Measurements from ENCODE around the gene RNU6-9. TPM values are rescaled to one million over a fixed set of nuclear protein-coding genes. Genes with fewer than 3 reads are reported as not detected.
A peak's percentile ranks its signal among the peaks of the same experiment; 100 is the strongest.
"Not testable (repeated sequence)": the region's sequence is repeated elsewhere in the genome, so short reads cannot be mapped to it uniquely, and the experiment has no call there.

RNU6-9 gene
- not detected for polyA plus RNA-seq (ENCODE audit: insufficient read length in 4 of 4)

GRCh38 chr19:892894-893689, at the start of gene RNU6-9, which contains the start of gene MED16:
TSS of gene RNU6-9 (plus strand) at chr19:893484.
TSS of gene MED16 (minus strand) at chr19:893187. CDS start at chr19:891131, 2,056 bp downstream.
- peak; percentile 85 to 94 (median 90) for DNase-seq (ENCODE audit: low read depth in 4 of 4, low spot score in 3 of 4)

DNA sequence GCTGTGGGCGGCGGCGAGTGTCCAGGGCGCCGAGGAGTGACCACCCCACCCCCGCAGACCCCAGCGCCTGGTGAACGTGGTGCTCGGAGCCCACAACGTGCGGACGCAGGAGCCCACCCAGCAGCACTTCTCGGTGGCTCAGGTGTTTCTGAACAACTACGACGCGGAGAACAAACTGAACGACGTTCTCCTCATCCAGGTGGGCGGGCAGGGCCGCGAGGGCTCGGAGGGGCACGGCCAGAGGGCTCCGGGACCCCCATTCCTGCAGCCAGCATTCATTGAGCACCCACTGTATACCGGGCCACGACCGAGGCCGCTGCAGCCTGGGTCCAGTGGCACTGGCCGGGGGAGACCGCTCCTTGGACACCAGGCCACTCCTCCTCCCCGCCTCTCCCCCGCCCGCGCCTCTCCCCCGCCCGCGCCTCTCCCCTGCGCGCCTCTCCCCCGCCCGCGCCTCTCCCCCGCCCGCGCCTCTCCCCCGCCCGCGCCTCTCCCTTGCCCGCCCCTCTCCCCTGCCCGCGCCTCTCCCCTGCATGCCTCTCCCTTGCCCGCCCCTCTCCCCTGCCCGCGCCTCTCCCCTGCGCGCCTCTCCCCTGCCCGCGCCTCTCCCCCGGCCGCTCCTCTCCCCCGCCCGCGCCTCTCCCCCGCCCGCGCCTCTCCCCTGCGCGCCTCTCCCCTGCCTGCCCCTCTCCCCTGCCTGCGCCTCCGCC, 49.3 kb upstream of the RNU6-9 start:
- no peak for DNase-seq (ENCODE audit: low read depth in 4 of 4, low spot score in 3 of 4)

GRCh38 chr19:844546-844971, 48.7 kb upstream of the RNU6-9 start:
- DNase-seq (ENCODE audit: low read depth in 4 of 4, low spot score in 3 of 4) = no peak

GRCh38 chr19:845707-846521, 47.4 kb upstream of the RNU6-9 start:
- DNase-seq (ENCODE audit: low read depth in 4 of 4, low spot score in 3 of 4) = no peak

- DNase-seq (ENCODE audit: low read depth in 4 of 4, low spot score in 3 of 4) = no peak
Measured at GRCh38 chr19:848386-848921, 44.8 kb upstream of the RNU6-9 start.

DNA sequence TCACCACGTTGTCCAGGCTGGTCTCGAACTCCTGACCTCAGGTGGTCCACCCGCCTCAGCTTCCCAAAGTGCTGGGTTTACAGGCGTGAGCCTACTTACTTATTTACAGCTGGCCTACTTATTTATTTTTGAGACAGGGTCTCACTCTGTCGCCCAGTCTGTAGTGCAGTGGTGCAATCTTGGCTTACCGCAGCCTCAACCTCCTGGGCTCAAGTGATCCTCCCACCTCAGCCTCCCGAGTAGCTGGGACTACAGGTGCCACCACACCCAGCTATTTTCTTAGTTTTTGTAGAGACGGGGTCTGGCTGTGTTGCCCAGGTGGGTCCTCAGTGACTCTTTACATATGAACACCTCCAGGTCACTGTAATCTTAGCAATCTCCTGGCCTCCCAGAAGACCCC, 44.1 kb upstream of the RNU6-9 start:
- not testable (repeated sequence) for DNase-seq (ENCODE audit: low read depth in 4 of 4, low spot score in 3 of 4)

DNA sequence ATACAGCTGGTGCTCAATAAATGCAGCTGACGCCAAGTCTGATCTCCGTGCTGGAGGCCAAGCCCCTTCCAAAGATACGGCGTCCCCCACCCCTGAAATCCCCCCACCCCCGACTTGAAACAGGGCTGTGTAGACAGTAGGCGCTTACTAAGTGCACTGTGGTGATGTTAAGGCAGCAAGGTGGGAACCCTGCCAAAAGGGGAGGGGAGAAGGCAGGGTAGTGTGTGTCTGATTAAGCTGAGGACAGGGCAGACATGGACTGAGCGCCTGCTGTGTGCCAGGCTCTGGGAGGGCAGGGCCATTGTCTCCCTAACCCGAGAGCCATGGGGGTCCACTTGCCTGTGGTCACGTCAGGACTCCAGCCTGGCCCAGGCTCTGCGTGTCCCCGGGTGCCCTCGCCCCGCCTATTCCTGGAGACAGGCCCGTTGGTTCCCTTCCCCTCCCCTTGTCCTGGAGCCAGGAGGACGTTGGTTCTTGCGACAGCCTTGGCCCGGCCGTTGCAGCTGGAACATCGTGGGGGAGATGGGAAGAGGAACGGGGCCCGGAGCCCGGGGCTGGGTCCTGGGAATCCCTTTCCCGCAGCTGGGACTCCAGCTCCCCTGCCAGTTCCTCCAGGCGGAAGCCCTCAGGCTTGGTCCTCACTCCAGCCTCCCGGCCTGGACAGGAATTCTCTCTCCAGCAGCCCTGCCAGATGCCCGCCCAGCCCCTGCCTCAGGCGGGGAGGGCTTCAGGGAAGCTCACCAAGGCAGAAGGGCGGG, 42.9 kb upstream of the RNU6-9 start:
- peak in 1 of 4 donors; percentile 54 for DNase-seq (ENCODE audit: low read depth in 4 of 4, low spot score in 3 of 4)

DNA sequence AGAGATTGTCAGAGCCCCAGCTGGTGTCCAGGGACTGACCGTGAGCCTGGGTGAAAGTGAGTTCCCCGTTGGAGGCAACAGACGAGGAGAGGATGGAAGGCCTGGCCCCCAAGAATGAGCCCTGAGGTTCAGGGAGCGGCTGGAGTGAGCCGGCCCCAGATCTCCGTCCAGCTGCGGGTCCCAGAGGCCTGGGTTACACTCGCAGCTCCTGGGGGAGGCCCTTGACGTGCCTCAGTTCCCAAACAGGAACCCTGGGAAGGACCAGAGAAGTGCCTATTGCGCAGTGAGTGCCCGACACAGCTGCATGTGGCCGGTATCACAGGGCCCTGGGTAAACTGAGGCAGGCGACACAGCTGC, 42.3 kb upstream of the RNU6-9 start:
- no peak for DNase-seq (ENCODE audit: low read depth in 4 of 4, low spot score in 3 of 4)

GRCh38 chr19:852136-853013, 40.9 kb upstream of the RNU6-9 start, which contains the start of gene ELANE:
TSS of gene ELANE (plus strand) at chr19:852303. CDS start at chr19:852329, 26 bp downstream.
- no peak for DNase-seq (ENCODE audit: low read depth in 4 of 4, low spot score in 3 of 4)

DNA sequence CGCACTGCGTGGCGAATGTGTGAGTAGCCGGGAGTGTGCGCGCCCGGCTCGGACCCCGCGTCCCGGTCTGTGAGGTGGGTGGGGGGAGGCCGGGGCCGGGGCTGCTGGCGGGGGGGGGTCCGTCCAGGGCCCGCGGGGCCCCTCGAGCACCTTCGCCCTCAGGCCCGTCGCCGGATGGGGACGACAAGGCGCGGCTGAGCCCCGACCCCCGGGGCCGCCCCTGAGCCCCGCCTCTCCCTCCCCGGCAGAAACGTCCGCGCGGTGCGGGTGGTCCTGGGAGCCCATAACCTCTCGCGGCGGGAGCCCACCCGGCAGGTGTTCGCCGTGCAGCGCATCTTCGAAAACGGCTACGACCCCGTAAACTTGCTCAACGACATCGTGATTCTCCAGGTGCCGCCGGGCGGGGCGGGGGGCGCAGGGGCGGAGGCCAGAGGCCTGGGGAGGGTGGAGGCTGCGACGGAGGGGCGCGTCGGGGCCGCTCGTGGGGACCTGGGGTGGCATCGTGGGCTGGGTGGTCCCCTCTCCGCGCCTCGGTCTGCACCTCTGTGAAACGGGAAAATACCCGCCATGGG, 40.2 kb upstream of the RNU6-9 start:
- DNase-seq (ENCODE audit: low read depth in 4 of 4, low spot score in 3 of 4) = no peak

GRCh38 chr19:853614-854220, 39.6 kb upstream of the RNU6-9 start:
- not testable (repeated sequence) for DNase-seq (ENCODE audit: low read depth in 4 of 4, low spot score in 3 of 4)

- DNase-seq (ENCODE audit: low read depth in 4 of 4, low spot score in 3 of 4) = no peak
Measured at GRCh38 chr19:854549-854948, 38.7 kb upstream of the RNU6-9 start.

- DNase-seq (ENCODE audit: low read depth in 4 of 4, low spot score in 3 of 4) = no peak
Measured at GRCh38 chr19:855142-855541, 38.1 kb upstream of the RNU6-9 start.

- no peak for DNase-seq (ENCODE audit: low read depth in 4 of 4, low spot score in 3 of 4)
Measured at GRCh38 chr19:855566-856120, 37.6 kb upstream of the RNU6-9 start.

GRCh38 chr19:858284-858683, 35.0 kb upstream of the RNU6-9 start:
- DNase-seq (ENCODE audit: low read depth in 4 of 4, low spot score in 3 of 4) = no peak

DNA sequence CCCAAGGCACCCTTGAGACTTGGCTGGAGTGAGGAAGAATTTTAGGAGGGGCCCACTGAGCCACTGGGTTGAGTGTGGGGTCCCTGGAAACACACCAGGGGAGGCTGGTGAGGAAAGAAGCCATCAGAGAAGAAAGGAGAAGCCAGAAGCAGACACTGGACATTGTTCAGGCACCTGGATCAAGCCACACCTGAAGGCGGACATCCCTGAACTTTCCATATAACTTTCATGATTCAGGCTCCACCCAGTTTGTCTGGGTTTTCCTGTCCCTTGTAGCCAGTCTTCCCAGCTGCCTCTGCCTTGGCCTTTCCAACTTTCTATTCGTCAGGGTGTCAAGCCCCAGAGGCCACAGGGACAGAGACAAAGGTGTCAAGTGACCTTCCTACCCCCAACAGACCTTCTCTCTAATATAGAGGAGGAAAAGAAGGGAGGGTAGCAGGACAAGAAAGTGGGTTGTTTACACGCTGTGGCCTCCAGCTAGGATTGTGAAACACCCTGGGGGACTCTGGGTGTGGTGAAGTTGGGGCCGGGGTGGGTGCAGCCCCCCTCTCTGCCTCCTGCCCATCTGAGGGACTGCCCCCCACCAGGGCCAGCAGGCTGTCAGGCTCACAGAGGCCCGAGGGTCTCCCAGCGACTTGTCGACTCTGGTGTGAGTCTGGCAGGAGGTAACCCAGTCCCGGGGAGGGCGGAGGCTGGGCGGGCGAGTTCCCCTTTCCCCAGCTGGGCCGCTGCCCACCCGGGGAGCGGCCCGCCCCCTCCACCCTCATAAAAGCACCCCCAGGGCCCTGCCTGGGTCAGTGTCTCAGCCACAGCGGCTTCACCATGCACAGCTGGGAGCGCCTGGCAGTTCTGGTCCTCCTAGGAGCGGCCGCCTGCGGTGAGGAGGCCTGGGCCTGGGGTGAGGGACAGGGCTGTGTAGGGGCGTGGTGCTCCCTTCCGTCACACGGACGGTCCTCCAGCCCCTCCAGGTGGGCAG, 34.1 kb upstream of the RNU6-9 start, which contains the start of gene CFD:
Gene CFD, plus strand, starts transcription at position 797 of the 976 bp plus-strand sequence. Its CDS starts 26 bp downstream, at position 823.
- no peak for DNase-seq (ENCODE audit: low read depth in 4 of 4, low spot score in 3 of 4)
